GM12873 (cell line): ENCODE measurements around the gene DENND6A.

Experiments used
- CTCF ChIP-seq: IDR thresholded peaks from 2 replicates; pipeline ENCODE4 v1.5.1; 2012; ENCODE audit warnings: low read depth, mild to moderate bottlenecking, moderate library complexity, low read length, control low read depth; ENCODE audit not compliant: insufficient read depth; ENCODE audit errors: missing control alignments

DENND6A gene

DNA sequence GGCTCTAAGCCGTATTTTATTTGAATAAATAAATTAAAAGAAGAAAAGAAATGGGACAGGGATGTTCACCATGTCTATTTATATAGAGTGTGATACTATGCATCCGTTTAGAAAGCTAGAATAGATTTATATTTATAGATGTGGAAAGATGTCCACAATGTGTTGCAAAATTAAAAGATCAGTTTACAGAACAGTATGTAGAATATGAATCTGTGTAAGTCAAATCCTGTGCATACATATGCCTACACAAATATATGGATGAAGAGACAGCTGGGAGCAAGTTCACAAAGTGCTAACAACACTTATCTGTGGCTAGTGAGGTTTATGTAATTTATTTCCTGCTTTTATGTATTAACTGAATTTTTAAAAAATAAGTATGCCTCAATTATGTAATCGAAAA, 37.8 kb upstream of the DENND6A start:
- no peak for TF ChIP-seq CTCF

DNA sequence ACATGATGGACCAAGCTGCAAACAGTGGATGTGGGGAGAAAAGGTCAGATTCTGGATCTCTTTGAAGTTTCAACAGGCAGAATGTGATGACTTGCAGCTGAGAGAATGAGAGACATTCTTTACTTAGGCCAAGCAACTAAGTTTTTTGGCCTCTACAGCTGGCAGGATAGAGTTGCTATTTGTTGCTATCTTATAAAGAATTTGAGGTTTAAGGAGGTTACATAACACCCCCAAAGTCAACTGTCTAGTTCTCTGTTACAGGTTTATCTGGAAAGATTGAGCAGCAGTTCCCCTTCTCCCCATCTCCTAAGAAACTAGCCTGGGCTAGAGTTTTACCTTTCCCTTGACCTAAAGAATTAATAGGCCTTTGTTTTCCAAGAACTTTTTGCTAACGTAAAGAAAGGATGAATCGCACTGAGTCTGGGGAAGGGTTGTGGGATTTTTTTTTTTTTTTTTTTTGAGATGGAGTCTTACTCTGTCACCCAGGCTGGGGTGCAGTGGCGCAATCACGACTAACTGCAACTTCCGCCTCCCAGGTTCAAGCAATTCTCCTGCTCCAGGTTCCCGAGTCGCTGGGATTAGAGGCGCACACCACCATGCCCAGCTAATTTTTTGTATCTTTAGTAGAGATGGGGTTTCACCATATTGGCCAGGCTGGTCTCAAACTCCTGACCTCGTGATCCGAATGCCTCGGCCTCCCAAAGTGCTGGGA, 36.6 kb upstream of the DENND6A start:
- TF ChIP-seq CTCF, result no peak

DNA sequence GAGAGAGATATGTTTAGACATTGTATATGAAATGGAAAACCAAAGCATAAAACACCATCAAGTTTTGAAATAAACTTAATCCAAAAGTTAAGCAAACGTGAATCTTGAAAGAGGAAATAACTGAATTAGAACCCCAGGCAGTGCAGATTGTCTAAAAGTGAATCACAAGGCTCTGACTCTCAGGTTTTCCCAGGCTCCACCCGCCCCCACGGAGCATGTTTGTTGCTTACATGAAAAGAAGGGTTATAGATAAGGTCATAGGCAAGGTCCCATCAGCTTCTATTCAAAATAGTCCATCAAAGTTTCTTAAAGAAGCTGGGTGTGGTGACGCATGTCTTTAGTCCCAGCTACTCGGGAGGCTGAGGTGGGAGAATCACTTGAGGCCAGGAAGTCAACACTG, 34.2 kb upstream of the DENND6A start:
- TF ChIP-seq CTCF, result no peak

GRCh38 chr3:57726397-57726796, 33.5 kb upstream of the DENND6A start:
- TF ChIP-seq CTCF, result no peak

GRCh38 chr3:57718118-57718517, 25.2 kb upstream of the DENND6A start:
- no peak for TF ChIP-seq CTCF

- no peak for TF ChIP-seq CTCF
Observed at GRCh38 chr3:57717205-57717868, 24.5 kb upstream of the DENND6A start.

DNA sequence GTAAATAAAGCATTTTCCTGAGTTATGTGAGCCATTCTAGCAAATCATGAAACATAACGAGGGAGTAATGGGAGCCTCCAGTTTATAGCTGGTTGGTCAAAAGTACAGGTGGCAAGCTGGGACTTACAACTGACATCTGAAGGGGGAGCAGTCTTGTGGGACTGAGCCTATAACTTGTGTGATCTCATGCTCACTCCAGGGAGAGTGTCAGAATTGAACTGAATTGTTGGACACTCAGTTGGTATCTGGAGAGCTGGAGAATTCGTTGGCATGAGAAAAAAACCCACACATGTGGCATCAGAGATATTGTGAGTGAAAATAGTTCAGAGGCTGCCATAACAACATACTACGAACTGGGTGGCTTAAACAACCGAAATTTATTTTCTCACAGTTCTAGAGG, 22.8 kb upstream of the DENND6A start:
- no peak for TF ChIP-seq CTCF
